DND-41 (cell line): ENCODE results near the gene P3H4.
"Not testable (repeated sequence)": the region's sequence is repeated elsewhere in the genome, so short reads cannot be mapped to it uniquely, and the experiment has no call there.

Experiments used
- EZH2 ChIP-seq: IDR thresholded peaks from 3 replicates; pipeline ENCODE4 v1.6.1; 2012; ENCODE audit warnings: borderline replicate concordance, low read depth, mild to moderate bottlenecking, moderate library complexity, low read length, inconsistent platforms; ENCODE audit not compliant: severe bottlenecking
- TF ChIP-seq, protein P1 (sequence below): IDR thresholded peaks from 2 replicates; pipeline ENCODE4 v1.5.1; 2012; ENCODE audit warnings: borderline replicate concordance, low read length, moderate library complexity, mild to moderate bottlenecking; ENCODE audit not compliant: poor library complexity, severe bottlenecking; ENCODE audit errors: extremely low read depth

- TF ChIP-seq, protein P1, sequence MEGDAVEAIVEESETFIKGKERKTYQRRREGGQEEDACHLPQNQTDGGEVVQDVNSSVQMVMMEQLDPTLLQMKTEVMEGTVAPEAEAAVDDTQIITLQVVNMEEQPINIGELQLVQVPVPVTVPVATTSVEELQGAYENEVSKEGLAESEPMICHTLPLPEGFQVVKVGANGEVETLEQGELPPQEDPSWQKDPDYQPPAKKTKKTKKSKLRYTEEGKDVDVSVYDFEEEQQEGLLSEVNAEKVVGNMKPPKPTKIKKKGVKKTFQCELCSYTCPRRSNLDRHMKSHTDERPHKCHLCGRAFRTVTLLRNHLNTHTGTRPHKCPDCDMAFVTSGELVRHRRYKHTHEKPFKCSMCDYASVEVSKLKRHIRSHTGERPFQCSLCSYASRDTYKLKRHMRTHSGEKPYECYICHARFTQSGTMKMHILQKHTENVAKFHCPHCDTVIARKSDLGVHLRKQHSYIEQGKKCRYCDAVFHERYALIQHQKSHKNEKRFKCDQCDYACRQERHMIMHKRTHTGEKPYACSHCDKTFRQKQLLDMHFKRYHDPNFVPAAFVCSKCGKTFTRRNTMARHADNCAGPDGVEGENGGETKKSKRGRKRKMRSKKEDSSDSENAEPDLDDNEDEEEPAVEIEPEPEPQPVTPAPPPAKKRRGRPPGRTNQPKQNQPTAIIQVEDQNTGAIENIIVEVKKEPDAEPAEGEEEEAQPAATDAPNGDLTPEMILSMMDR = not testable (repeated sequence)
- TF ChIP-seq EZH2 = not testable (repeated sequence)
These were observed 18.2 kb upstream of the P3H4 start for GRCh38 chr17:41829961-41830360.
